NCI-H2196 (cell line): Measurements from ENCODE around the gene SEMA6C.
"Not testable (repeated sequence)": the region's sequence is repeated elsewhere in the genome, so short reads cannot be mapped to it uniquely, and the experiment has no call there.

Source experiments
- DNase-seq: peaks from one replicate; lab custom pipeline; 2025; ENCODE audit not compliant: unreplicated experiment; lab: John Stamatoyannopoulos, UW

Gene SEMA6C

GRCh38 chr1:151146412-151147131 lies at the start of gene SEMA6C:
Gene SEMA6C, minus strand, starts transcription at chr1:151146631. Its CDS starts 4,010 bp downstream, at chr1:151142621.
- peak; percentile 92 for DNase-seq

- DNase-seq: not testable (repeated sequence)
These were observed 48.6 kb upstream of the SEMA6C start for GRCh38 chr1:151194894-151195594.

GRCh38 chr1:151193856-151194255 lies 47.4 kb upstream of the SEMA6C start:
- DNase-seq: no peak

- DNase-seq: no peak
These were observed 46.9 kb upstream of the SEMA6C start for GRCh38 chr1:151193304-151193703.

- DNase-seq: no peak
These were observed 45.6 kb upstream of the SEMA6C start for GRCh38 chr1:151192047-151192446.

GRCh38 chr1:151189637-151190445 lies 43.4 kb upstream of the SEMA6C start, which contains the start of gene VPS72:
Gene VPS72, minus strand, starts transcription at chr1:151190197. Its CDS starts 76 bp downstream, at chr1:151190121.
- DNase-seq: peak; percentile 89

GRCh38 chr1:151188667-151189066 lies 42.2 kb upstream of the SEMA6C start:
- DNase-seq: not testable (repeated sequence)

- no peak for DNase-seq
These were observed 40.8 kb upstream of the SEMA6C start for GRCh38 chr1:151187205-151187604.

GRCh38 chr1:151184211-151184610 lies 37.8 kb upstream of the SEMA6C start:
- DNase-seq: no peak

- DNase-seq: no peak
These were observed 30.1 kb upstream of the SEMA6C start for GRCh38 chr1:151176514-151177045.

- peak; percentile 11 for DNase-seq
These were observed 29.4 kb upstream of the SEMA6C start, which contains the start of gene TMOD4 for GRCh38 chr1:151175863-151176262. Gene TMOD4, minus strand, starts transcription at chr1:151175981. Its CDS starts 1,106 bp downstream, at chr1:151174875.

GRCh38 chr1:151175041-151175741 lies 28.8 kb upstream of the SEMA6C start:
- DNase-seq: no peak

- DNase-seq: no peak
These were observed 24.8 kb upstream of the SEMA6C start for GRCh38 chr1:151171190-151171589.

GRCh38 chr1:151167116-151167515 lies 20.7 kb upstream of the SEMA6C start:
- DNase-seq: no peak

- DNase-seq: no peak
These were observed 20.1 kb upstream of the SEMA6C start for GRCh38 chr1:151166505-151166956.

GRCh38 chr1:151165738-151166504 lies 19.5 kb upstream of the SEMA6C start, which contains the start of the genes LYSMD1 and SCNM1:
Gene LYSMD1, minus strand, starts transcription at chr1:151165902. Its CDS starts 644 bp downstream, at chr1:151165258.
Gene SCNM1, plus strand, starts transcription at chr1:151166144. Its CDS starts 9 bp downstream, at chr1:151166153.
- DNase-seq: peak; percentile 98

- DNase-seq: no peak
These were observed 18.9 kb upstream of the SEMA6C start for GRCh38 chr1:151165281-151165737.

GRCh38 chr1:151164732-151165280 lies 18.4 kb upstream of the SEMA6C start:
- DNase-seq: no peak

- DNase-seq: no peak
These were observed 12.9 kb upstream of the SEMA6C start for GRCh38 chr1:151159373-151159772.
